ENCODE measurements around the gene CACNB1.

The CACNB1 gene

GRCh38 chr17:39208893-39209292, 11.4 kb upstream of the CACNB1 start (continued):
- TF ChIP-seq ZNF18 (tag by site-specific recombination; IDR thresholded peaks at IDR 0.05), result no peak
- TF ChIP-seq MYNN (tag by site-specific recombination; IDR thresholded peaks at IDR 0.05; ENCODE audit: borderline replicate concordance), result no peak
- no peak for TF ChIP-seq GFI1B (tag by site-specific recombination; IDR thresholded peaks at IDR 0.05)
- TF ChIP-seq ZNF510 (tag by site-specific recombination; IDR thresholded peaks at IDR 0.05; ENCODE audit: insufficient replicate concordance), result no peak
- TF ChIP-seq ZNF132 (tag by site-specific recombination; IDR thresholded peaks at IDR 0.05; ENCODE audit: borderline replicate concordance), result no peak
- TF ChIP-seq ZNF423 (tag by site-specific recombination; IDR thresholded peaks at IDR 0.05), result peak; percentile 46; the same call in 1 of the 2 replicates
- no peak for TF ChIP-seq ZNF426 (tag by site-specific recombination; IDR thresholded peaks at IDR 0.05)
- TF ChIP-seq ZNF266 (tag by site-specific recombination; IDR thresholded peaks at IDR 0.05; ENCODE audit: low read depth), result no peak
- peak; percentile 75 for TF ChIP-seq ZIC2 (tag by site-specific recombination; IDR thresholded peaks at IDR 0.05)

DNA sequence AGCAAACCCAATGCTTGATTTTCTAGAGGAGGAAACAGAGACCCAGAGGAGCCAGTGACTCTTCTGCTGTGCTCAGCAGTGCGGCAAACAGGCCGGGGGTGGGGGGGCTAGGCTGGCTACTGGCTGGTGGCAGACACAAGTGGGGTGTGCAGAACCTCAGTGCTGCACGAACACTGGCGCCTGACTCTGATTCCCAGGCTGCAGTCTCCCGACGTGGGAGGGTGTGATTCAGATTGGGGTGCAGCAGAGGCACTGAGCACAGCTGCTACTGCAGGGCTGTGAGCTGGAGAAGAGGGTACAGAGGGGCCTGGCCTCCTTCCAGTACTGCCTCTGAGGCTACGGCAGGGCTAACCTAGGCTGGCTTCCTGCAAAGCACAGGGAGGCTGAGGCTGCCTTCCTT, 10.7 kb upstream of the CACNB1 start:
- H3K9me3 ChIP-seq (ENCODE audit: control insufficient read depth, insufficient read depth, low read depth, low read length), result no peaks in the 10 kb centered on the region
- H3K36me3 ChIP-seq (ENCODE audit: control insufficient read depth in 2 of 2, insufficient read depth in 1 of 2, low read length in 2 of 2), result peaks cover 17 to 21% of the 10 kb centered on the region in 2 experiments
- ChIA-PET CTCF (interaction anchor here (0.6 to 18.9 kb wide), 11 partner anchors 15 to 414 kb away, joined by 3 to 733 read pairs (median 5); no protein-coding TSS in a partner anchor), POLR2A (interaction anchor here (4.7 to 5.4 kb wide), 2 partner anchors 29 to 37 kb away, joined by 47 to 72 read pairs; no protein-coding TSS in a partner anchor)
- no peak overlapping the region for H3K4me3 ChIP-seq (ENCODE audit: low read depth, low read length)
- no peak overlapping the region for H3K27ac ChIP-seq (ENCODE audit: extremely low read depth, low read depth, low read length)
- no peak for TF ChIP-seq MZF1 (tag by site-specific recombination; IDR thresholded peaks at IDR 0.05; ENCODE audit: borderline replicate concordance)
- no peak for TF ChIP-seq ZBTB21 (tag by site-specific recombination; IDR thresholded peaks at IDR 0.05)
- TF ChIP-seq ZNF707 (tag by site-specific recombination; IDR thresholded peaks at IDR 0.05), result no peak
- TF ChIP-seq ZNF843 (tag by site-specific recombination; IDR thresholded peaks at IDR 0.05), result no peak
- TF ChIP-seq ZNF175 (tag by site-specific recombination; IDR thresholded peaks at IDR 0.05), result no peak
- 0 out of 2 replicates have a peak, but pooled peaks have one; percentile 9 for TF ChIP-seq ZBTB17 (tag by site-specific recombination; IDR thresholded peaks at IDR 0.05)
- H3K4me1 ChIP-seq (ENCODE audit: control insufficient read depth, insufficient read depth, low read length), result peaks cover 16% of the 10 kb centered on the region

DNA sequence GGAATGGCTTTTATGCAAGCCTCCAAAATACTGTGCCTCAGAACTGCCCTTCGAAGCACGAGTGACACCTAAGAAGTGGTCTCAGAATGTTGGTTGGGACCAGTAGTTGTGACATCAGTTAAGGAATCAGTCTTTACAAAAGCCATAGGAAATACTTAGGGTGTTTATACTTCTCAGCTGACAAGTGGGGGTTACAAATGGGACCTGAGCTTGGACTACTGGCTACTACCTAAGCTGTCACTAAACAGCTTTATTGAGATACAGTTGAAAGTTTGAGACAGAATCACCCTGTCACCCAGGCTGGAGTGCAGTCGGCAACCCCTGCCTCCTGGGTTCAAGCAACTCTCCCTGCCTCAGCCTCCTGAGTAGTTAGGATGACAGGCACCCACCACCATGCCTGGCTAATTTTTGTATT, 7.7 kb upstream of the CACNB1 start:
- peaks cover 38 to 48% of the 10 kb centered on the region in 2 experiments for H3K36me3 ChIP-seq (ENCODE audit: control insufficient read depth in 2 of 2, insufficient read depth in 1 of 2, low read length in 2 of 2)
- peaks cover 15% of the 10 kb centered on the region for H3K4me1 ChIP-seq (ENCODE audit: control insufficient read depth, insufficient read depth, low read length)

More for the DNA sequence above, 7.7 kb upstream of the CACNB1 start:
- Histone ChIP-seq H3K27ac (ENCODE audit: extremely low read depth, low read depth, low read length) (no peak overlapping the region; the same call in 1 of the 2 replicates), H3K4me3 (ENCODE audit: low read depth, low read length) (no peak overlapping the region), H3K9me3 (ENCODE audit: control insufficient read depth, insufficient read depth, low read depth, low read length) (no peaks in the 10 kb centered on the region)
- TF ChIP-seq ZNF600 (tag by site-specific recombination; IDR thresholded peaks at IDR 0.05) (0 out of 2 replicates have a peak, but pooled peaks have one; percentile 34), YY1 (tag by site-specific recombination; IDR thresholded peaks at IDR 0.05) (no peak), ZNF837 (tag by site-specific recombination; IDR thresholded peaks at IDR 0.05) (no peak), IKZF3 (tag by site-specific recombination; IDR thresholded peaks at IDR 0.05) (no peak), ZNF629 (tag by site-specific recombination; IDR thresholded peaks at IDR 0.05) (no peak), OSR2 (tag by site-specific recombination; IDR thresholded peaks at IDR 0.05) (peak; percentile 61; the same call in 1 of the 2 replicates), GFI1B (tag by site-specific recombination; IDR thresholded peaks at IDR 0.05) (no peak), ZNF664 (tag by site-specific recombination; IDR thresholded peaks at IDR 0.05) (peak; percentile 82), ZBTB8A (tag by site-specific recombination; IDR thresholded peaks at IDR 0.05) (no peak)
- TF ChIP-seq, protein P1, sequence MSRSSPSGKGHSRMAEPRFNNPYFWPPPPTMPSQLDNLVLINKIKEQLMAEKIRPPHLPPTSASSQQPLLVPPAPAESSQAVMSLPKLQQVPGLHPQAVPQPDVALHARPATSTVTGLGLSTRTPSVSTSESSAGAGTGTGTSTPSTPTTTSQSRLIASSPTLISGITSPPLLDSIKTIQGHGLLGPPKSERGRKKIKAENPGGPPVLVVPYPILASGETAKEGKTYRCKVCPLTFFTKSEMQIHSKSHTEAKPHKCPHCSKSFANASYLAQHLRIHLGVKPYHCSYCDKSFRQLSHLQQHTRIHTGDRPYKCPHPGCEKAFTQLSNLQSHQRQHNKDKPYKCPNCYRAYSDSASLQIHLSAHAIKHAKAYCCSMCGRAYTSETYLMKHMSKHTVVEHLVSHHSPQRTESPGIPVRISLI (tag by site-specific recombination; IDR thresholded peaks at IDR 0.05), result peak; percentile 87
- TF ChIP-seq, protein P2, sequence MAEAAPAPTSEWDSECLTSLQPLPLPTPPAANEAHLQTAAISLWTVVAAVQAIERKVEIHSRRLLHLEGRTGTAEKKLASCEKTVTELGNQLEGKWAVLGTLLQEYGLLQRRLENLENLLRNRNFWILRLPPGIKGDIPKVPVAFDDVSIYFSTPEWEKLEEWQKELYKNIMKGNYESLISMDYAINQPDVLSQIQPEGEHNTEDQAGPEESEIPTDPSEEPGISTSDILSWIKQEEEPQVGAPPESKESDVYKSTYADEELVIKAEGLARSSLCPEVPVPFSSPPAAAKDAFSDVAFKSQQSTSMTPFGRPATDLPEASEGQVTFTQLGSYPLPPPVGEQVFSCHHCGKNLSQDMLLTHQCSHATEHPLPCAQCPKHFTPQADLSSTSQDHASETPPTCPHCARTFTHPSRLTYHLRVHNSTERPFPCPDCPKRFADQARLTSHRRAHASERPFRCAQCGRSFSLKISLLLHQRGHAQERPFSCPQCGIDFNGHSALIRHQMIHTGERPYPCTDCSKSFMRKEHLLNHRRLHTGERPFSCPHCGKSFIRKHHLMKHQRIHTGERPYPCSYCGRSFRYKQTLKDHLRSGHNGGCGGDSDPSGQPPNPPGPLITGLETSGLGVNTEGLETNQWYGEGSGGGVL (tag by site-specific recombination; IDR thresholded peaks at IDR 0.05), result no peak
- POLR2A ChIA-PET, result interaction anchor here (0.6 to 5.4 kb wide), 14 partner anchors 9 to 415 kb away, joined by 3 to 72 read pairs (median 4); partner anchors contain the start of genes MED1 and STAC2
- CTCF ChIA-PET, result interaction anchor here (0.6 to 18.9 kb wide), 7 partner anchors 18 to 448 kb away, joined by 3 to 733 read pairs (median 6); no protein-coding TSS in a partner anchor

Measured in HEK293 (cell line).